Stimulated activated CD4-positive, alpha-beta T cell treated with anti-CD3 and anti-CD28 coated beads, Interleukin-15, amount 100 ng/mL, for 48 hours (primary cell): Measurements from ENCODE around the gene TERT.

Source experiments
- DNase-seq, 2 donors: peaks; one replicate each; pipeline ENCODE4 v3.0.0-alpha.2; 2020; ENCODE audit warnings: low read depth in 2 of 2

Gene TERT

GRCh38 chr5:1219098-1219767 is 75.6 kb downstream of the TERT start:
- DNase-seq: no peak

DNA sequence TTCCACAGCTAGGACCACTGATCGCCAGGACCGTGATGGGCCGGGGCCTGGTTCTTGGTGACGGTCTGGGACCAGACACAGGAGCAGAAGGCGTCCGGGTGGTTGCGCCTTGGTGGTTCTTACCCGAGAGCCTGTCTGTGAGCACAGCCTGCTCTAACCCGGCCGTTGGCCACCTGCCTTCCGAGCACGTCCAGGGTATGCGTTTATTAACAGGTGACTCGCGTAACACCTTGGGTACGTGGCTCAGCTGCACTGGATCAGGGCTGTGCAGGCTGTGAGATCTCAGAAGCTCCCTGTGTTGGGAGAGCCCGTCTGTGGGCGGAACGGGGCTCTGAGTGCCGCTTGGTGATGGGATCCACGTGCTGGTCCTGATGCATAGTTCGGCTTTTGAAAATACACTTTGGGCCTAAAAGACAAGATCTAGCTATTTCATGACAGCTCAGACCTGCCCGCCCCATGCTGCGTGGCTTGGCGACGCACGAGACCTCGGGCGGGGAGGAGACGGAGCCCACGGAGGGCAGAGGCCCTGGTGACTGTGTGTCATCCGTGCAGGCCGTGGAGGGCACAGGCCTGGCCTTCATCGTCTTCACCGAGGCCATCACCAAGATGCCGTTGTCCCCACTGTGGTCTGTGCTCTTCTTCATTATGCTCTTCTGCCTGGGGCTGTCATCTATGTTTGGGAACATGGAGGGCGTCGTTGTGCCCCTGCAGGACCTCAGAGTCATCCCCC is 76.4 kb downstream of the TERT start:
- DNase-seq: no peak

DNA sequence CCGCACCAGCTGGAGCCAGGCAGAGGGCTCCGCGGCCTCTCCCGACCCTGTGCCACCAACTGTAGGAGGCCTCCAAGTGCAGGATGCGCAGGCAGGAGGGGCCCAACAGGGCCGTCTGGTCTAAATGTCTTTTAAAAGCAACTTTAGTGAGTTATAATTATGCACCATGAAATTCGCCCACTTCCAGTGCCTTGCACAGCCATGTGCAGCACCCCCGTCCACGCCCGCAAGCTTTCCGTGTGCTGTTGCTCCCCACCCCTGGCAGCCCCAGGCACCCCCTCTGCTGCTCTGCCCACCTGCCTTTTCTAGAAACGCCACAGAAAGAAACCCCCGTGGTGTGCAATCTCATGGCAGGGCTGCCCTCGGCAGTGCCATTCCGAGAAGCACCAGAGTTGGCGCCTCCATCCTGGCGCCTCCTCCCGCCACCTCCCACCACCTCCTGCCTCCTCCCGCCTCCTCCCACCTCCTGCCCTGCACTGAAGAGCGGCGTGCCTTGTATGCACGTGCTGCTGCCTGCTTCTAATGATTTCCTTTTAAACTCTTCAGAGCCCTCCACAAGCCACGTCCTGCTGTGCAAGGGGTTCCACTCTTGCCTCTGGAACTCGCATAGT is 77.2 kb downstream of the TERT start:
- DNase-seq: no peak

DNA sequence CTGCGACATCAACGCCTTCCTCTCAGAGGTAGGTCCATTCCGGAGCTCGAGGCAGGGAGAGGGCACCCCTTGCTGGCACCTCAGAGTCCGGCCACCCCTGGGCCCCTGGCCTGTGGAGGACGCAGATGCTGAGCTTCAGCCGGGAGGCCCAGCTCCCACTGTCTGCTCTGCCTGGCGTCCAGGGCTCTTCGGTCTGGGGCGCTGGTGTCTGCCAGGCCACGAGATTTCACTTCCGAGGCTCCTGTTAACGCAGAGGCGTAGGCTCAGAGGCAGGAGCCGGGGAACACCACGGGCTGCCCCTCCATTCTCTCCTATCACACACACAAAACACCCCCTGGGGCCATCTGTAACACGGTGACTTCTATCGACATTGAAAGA is 78.0 kb downstream of the TERT start:
- no peak for DNase-seq

- DNase-seq: no peak
Observed at GRCh38 chr5:1216211-1216917, 78.5 kb downstream of the TERT start.

- no peak for DNase-seq
Observed at GRCh38 chr5:1215320-1216096, 79.4 kb downstream of the TERT start.

- no peak for DNase-seq
Observed at GRCh38 chr5:1214936-1215220, 80.0 kb downstream of the TERT start.

DNA sequence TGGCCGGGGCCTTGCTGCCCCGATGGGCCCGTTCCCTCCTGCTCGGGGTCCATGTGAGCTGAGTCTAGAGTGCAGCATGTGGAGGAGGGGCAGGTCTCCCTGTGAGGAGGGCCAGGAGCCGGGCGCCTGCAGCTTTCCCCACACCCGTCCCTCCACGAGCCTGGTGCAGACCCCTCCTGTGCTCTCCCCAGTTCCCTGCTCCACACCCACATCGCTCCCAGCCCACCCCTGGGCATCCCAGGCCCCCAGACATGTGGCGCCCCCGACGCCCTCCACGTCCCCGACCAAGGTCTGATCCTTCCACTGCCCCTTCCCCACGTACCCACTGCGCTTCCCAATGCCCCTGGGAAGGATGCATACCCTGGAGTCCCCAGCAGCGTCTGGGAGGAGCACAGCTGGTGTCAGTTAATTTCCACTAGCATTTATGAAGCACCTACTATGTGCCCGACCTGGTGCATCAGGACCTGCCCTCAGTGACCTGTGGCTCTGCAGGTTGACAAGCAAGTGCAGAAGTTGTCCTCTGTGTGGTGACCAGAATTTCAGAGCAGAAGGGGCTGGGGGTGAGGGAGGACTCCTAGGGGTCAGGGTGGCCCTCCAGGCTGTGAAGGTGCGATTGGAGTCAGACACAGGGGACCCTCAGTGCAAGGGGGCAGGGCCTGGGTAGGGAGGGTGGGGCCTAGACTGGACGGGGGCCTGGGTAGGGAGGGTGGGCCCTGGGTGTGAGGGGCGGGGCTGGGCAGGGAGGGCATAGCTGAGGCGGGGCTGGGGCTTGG is 80.5 kb downstream of the TERT start:
- DNase-seq: no peak

- no peak for DNase-seq
Observed at GRCh38 chr5:1213508-1214162, 81.2 kb downstream of the TERT start.

- DNase-seq: no peak
Observed at GRCh38 chr5:1212881-1213280, 82.0 kb downstream of the TERT start.

GRCh38 chr5:1212271-1212670 is 82.6 kb downstream of the TERT start:
- DNase-seq: no peak

DNA sequence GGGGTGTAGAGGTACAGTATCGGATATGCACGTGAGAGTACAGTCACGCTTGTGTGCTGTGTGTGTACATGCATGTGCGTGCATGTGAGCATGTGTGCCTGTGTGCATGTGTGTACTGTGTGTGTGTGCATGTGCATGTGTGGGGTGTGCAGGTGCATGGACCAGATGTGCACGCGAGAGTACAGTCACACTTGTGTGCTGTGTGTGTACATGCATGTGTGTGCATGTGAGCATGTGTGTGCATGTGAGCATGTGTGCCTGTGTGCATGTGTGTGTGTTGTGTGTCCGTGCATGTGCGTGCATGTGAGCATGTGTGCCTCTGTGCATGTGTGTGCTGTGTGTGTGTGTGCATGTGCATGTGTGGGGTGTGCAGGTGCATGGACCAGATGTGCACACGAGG is 83.2 kb downstream of the TERT start:
- DNase-seq: no peak

GRCh38 chr5:1210832-1211251 is 84.0 kb downstream of the TERT start:
- no peak for DNase-seq

GRCh38 chr5:1209896-1210776 is 84.7 kb downstream of the TERT start:
- no peak for DNase-seq

DNA sequence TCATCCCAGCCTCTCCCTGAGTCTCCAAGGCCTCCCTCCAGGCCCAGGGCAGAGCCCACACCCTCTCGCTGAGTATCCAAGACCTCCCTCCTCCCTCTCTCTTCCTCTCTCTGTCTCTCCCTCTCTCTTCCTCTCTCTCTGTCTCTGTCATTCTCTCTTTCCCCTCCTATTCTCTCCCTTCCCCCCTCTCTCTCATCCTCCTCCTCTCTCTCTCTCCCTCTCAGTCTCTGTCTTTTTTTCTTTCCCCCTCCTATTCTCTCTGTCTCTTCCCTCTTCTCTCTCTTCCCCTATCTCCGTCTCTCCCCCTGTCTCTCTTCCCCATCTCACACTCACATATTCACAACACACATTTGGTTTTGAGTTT is 85.4 kb downstream of the TERT start:
- no peak for DNase-seq

DNA sequence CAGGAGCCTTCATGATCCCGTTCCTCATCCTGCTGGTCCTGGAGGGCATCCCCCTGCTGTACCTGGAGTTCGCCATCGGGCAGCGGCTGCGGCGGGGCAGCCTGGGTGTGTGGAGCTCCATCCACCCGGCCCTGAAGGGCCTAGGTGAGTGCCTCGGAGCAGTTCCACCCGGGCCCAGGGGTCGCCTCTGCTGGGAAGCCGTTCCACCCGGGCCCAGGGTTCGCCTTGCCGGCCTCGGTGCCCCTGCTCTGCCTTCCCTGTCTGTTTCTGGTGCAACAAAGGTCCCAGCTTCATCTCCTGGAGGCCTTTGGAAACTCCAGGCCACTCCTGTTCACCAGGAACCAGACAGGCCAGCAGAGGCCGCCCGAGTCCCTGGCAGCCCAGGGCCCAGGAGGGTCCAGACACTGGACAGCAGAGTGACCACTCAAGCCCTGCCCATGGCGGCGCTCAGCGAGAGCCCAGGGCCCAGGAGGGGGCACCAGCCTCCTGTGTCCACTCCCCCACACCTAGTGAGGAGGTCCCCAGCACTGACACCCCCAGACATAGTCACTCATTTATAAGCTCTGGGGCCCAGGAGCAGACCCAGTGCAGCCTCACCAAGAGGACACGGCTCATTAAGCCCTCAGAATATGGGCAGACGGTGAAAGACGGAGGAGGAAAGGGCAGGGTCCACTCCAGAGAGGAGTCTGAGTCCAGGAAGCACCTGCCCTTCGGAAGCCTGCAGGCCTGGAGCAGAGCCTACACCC is 86.0 kb downstream of the TERT start:
- DNase-seq: no peak

DNA sequence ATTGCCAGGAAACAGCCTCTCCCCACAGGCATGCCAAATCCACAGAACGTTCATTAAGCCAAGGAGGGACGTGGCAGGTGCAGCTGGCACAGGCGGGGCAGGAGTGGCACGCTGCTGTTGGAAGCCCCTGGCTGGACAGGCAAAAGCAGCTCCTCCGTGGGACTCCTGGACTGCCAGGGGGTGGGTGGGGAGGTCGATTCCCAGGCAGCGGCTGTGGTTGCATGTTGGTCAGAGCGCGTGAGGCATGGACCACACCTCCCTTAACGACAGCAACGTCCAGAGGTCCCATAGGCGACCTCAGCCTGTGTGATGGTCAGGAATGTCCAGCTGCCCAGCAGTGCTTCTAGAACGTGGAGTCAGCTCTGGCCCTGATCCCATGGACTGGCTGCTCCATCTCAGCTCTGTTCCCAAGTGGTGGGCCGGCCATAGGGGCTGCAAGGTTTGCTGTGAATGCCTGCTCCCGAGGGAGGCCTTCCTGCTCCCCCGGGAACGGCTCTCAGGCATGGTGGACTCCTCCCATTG is 86.6 kb downstream of the TERT start:
- no peak for DNase-seq

GRCh38 chr5:1207555-1207954 is 87.3 kb downstream of the TERT start:
- no peak for DNase-seq
